ENCODE data around the gene NFAM1.

- no peak for TF ChIP-seq CTCF (IDR thresholded peaks at IDR 0.05)
- no peak for TF ChIP-seq POLR2A (IDR thresholded peaks at IDR 0.05)
Observed at GRCh38 chr22:42356533-42356932, 75.7 kb downstream of the NFAM1 start.

Data from adrenal gland (tissue), 5 donors.